ENCODE data around the gene PEAK3.

GRCh38 chr19:2243274-2244124 is 38.5 kb downstream of the PEAK3 start:
- TF ChIP-seq CTCF (conservative IDR thresholded peaks at IDR 0.05 in 1 of 2, IDR thresholded peaks at IDR 0.05 in 1 of 2; ENCODE audit: low read depth in 1 of 2, low read length in 2 of 2) (no peak), EZH2 (IDR thresholded peaks at IDR 0.05; ENCODE audit: low read length, missing control alignments) (no peak)
